Measurements from ENCODE around the gene ATG7. TPM values are rescaled to one million over a fixed set of nuclear protein-coding genes. Genes with fewer than 3 reads are reported as not detected.
"Not testable (repeated sequence)": the region's sequence is repeated elsewhere in the genome, so short reads cannot be mapped to it uniquely, and the experiment has no call there.

The ATG7 gene
- total and polyA plus RNA-seq, 2 experiments from 2014 or later, result 22.2 to 22.9 TPM

DNA sequence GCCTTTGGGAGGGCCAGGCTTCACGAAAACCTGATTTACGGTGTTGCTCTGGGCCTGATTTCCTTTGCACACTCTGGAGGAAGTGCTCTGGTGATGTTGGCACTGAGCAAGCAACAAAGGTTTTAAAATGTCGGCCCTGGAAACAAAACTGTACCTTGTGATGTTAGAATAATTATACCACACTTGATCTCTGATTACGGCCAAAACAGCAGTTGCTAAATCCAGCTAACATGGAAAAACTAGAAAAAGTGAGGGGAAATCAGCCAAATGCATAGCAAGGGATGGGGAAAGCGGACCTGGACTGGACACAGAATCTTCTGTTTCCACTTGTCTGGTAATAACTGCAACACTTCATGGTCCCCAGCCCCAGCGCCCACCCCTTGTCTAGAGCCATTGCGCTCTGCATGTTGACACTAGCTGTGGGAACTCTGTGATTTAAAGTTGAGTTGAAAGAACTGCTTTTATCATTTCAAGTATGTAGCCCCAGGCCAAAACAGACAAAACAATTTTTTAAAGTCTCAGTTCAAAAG, 251.4 kb downstream of the ATG7 start:
- no peaks in the 10 kb centered on the region for H3K27me3 ChIP-seq
- no peaks in the 10 kb centered on the region for H3K9me3 ChIP-seq (ENCODE audit: low read depth)
- DNase-seq (ENCODE audit: low read depth in 1 of 2, low spot score in 1 of 2), result no peak
- H3K36me3 ChIP-seq, result no peaks in the 10 kb centered on the region
- no peak for TF ChIP-seq CTCF (IDR thresholded peaks at IDR 0.05; ENCODE audit: low read depth, low read length)
- no peak overlapping the region for H3K4me3 ChIP-seq
- H3K27ac ChIP-seq, result no peak overlapping the region
- no peaks in the 10 kb centered on the region for H3K4me1 ChIP-seq (ENCODE audit: low read depth)

GRCh38 chr3:11526121-11526520, 253.9 kb downstream of the ATG7 start:
- H3K27ac ChIP-seq; H3K36me3 ChIP-seq; H3K4me3 ChIP-seq; H3K4me1 ChIP-seq (ENCODE audit: low read depth); DNase-seq (ENCODE audit: low read depth in 1 of 2, low spot score in 1 of 2); H3K9me3 ChIP-seq (ENCODE audit: low read depth); H3K27me3 ChIP-seq: not testable (repeated sequence)

GRCh38 chr3:11529281-11529680, 257.1 kb downstream of the ATG7 start:
- Histone ChIP-seq H3K4me1 (ENCODE audit: low read depth) (peaks cover under 1% of the 10 kb centered on the region), H3K9me3 (ENCODE audit: low read depth) (no peaks in the 10 kb centered on the region), H3K4me3 (no peak overlapping the region), H3K27ac (no peak overlapping the region), H3K27me3 (no peaks in the 10 kb centered on the region), H3K36me3 (no peaks in the 10 kb centered on the region)
- TF ChIP-seq CTCF (IDR thresholded peaks at IDR 0.05; ENCODE audit: low read depth, low read length), result no peak
- no peak for DNase-seq (ENCODE audit: low read depth in 1 of 2, low spot score in 1 of 2)

DNA sequence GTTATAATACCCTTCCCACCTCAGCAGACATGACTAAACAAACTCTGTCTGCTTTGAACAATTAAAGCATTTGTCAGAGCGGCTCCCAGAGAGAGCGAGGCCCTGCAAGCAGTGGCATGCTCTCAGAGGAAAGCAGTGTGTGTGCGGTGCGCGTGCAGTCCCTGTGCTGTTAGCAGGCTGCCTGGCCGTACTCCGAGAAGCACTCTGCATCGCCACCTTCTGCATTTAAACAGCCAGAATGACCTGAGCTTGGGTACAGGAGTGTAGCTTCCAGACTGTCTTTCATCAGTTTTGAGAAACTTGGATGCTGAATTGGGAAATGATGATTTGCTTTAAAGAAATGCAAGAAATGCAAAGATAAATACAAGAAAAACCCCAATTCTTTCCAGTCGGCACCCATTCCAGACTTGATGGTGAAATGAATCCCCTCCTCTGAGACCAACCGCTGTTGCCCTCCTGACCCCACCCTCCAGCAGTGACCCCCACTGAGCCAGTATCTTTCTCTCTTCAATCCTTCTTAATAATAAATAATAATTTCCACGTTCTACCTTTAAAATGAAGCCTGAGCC, 258.0 kb downstream of the ATG7 start:
- Histone ChIP-seq H3K27me3 (no peaks in the 10 kb centered on the region), H3K27ac (no peak overlapping the region), H3K4me1 (ENCODE audit: low read depth) (peaks cover 10% of the 10 kb centered on the region), H3K9me3 (ENCODE audit: low read depth) (no peaks in the 10 kb centered on the region), H3K4me3 (no peak overlapping the region), H3K36me3 (no peaks in the 10 kb centered on the region)
- peak; percentile 54 to 97 for DNase-seq (ENCODE audit: low read depth in 1 of 2, low spot score in 1 of 2)
- TF ChIP-seq CTCF (IDR thresholded peaks at IDR 0.05; ENCODE audit: low read depth, low read length), result peak; percentile 32

GRCh38 chr3:11532931-11533391, 260.8 kb downstream of the ATG7 start:
- Histone ChIP-seq H3K4me3 (no peak overlapping the region), H3K27me3 (no peaks in the 10 kb centered on the region), H3K4me1 (ENCODE audit: low read depth) (peaks cover 21% of the 10 kb centered on the region), H3K9me3 (ENCODE audit: low read depth) (no peaks in the 10 kb centered on the region), H3K27ac (no peak overlapping the region), H3K36me3 (no peaks in the 10 kb centered on the region)
- peak in 1 of 2 donors; percentile 60 for DNase-seq (ENCODE audit: low read depth in 1 of 2, low spot score in 1 of 2)
- TF ChIP-seq CTCF (IDR thresholded peaks at IDR 0.05; ENCODE audit: low read depth, low read length), result no peak

- DNase-seq (ENCODE audit: low read depth in 1 of 2, low spot score in 1 of 2), result no peak
- H3K27me3 ChIP-seq, result no peaks in the 10 kb centered on the region
- no peaks in the 10 kb centered on the region for H3K9me3 ChIP-seq (ENCODE audit: low read depth)
- peaks cover 21% of the 10 kb centered on the region for H3K4me1 ChIP-seq (ENCODE audit: low read depth)
- no peak overlapping the region for H3K27ac ChIP-seq
- no peak overlapping the region for H3K4me3 ChIP-seq
- no peak for TF ChIP-seq CTCF (IDR thresholded peaks at IDR 0.05; ENCODE audit: low read depth, low read length)
- no peaks in the 10 kb centered on the region for H3K36me3 ChIP-seq
These were observed 262.0 kb downstream of the ATG7 start for GRCh38 chr3:11534011-11534792.

All from cardiac muscle cell (in vitro differentiated cells and primary cell).